Bronchial smooth muscle cell (primary cell): ENCODE data around the gene TTC39B. TPM values are rescaled to one million over a fixed set of nuclear protein-coding genes. Genes with fewer than 3 reads are reported as not detected.

Experiments
- total RNA-seq: library from RNA; depleted of rRNA; stranded (reverse); fragments of >200 nt; gene quantifications from 2 replicates; pipeline ENCODE4 v1.2.1, GENCODE V29; 2014

TTC39B gene
- 6.9 and 9.1 TPM in 2 replicates for total RNA-seq

DNA sequence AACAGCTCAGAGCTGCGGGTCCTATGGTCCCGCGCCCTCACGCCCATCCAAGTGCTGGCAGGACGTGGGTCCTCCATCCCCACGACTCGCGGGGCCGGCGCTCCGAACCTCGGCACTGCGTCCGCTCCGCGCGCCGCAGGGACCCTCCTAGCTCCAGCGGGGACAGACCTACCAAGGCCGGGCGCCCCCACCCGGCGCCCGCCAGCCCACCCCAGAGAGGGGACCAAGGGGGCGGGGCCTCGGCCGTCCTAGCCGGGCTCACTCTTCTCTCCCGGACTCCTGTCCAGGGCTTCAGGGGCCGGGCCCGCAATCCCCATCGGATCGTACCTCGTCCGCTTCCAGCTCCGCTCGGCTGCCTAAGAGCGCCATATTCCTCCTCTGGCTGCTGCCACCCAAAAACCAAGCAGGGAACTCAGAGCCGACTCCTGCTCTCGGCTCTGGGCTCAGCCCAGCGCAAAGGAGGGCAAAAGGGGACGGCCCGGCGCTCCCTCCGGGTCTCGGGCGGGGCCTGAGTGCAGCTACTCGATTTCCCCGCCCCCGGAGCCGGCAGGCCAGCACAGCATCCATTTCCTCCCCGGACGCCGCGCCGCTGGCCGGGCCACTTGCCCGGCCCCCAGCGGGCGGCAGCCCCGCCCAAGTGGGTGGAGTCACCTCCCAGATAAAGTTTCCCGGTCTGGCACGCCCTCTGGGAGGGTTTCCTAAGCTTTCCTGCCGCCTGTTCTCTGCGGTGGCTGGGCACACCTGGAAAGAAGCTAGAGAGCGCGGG is at the start of gene TTC39B:
TTC39B (minus strand) TSS at position 460 of the 766 bp plus-strand sequence; CDS start at position 369, 91 bp downstream.

Other genes starting within 250 kb of the TTC39B start
- 32.3 TPM in 2 replicates for gene SNAPC3, start 115.7 kb upstream of the TTC39B start, total RNA-seq
- gene PSIP1, start 203.8 kb upstream of the TTC39B start, total RNA-seq, result 20.5 and 31.5 TPM in 2 replicates
- 4.4 and 5.7 TPM in 2 replicates for gene CCDC171, start 245.8 kb upstream of the TTC39B start, total RNA-seq